MG63 (cell line): Measurements from ENCODE around the gene GPR50. TPM values are rescaled to one million over a fixed set of nuclear protein-coding genes. Genes with fewer than 3 reads are reported as not detected.
A peak's percentile ranks its signal among the peaks of the same experiment; 100 is the strongest.

ENCODE experiments used
- DNase-seq: peaks from one replicate; pipeline ENCODE4 v3.0.0-alpha.2; 2020
- H3K27me3 ChIP-seq: fragments of 250-450 bp; sonication (Bioruptor Pico); 2 replicates; pipeline ENCODE4 v1.5.1; 2020; ENCODE audit warnings: mild to moderate bottlenecking, moderate library complexity
- H3K36me3 ChIP-seq: fragments of 250-450 bp; sonication (Bioruptor Pico); 2 replicates; pipeline ENCODE4 v1.5.1; 2020; ENCODE audit warnings: mild to moderate bottlenecking, moderate library complexity
- H3K4me3 ChIP-seq: fragments of 250-450 bp; sonication (Bioruptor Pico); 2 replicates; pipeline ENCODE4 v1.5.1; 2020; ENCODE audit warnings: mild to moderate bottlenecking, moderate library complexity
- H3K9me3 ChIP-seq: fragments of 250-450 bp; sonication (Bioruptor Pico); 2 replicates; pipeline ENCODE4 v1.5.1; 2020; ENCODE audit warnings: mild to moderate bottlenecking, moderate library complexity
- total RNA-seq: library from RNA; depleted of rRNA; stranded (reverse); fragments of >200 nt; shearing (Covaris generic); gene quantifications from 2 replicates; pipeline ENCODE4 v1.2.3, GENCODE V29; 2014; ENCODE audit warnings: low replicate concordance; rRNA removed

The GPR50 gene
- not detected in 2 replicates for total RNA-seq

- H3K36me3 ChIP-seq = no peaks in the 10 kb centered on the region
- no peaks in the 10 kb centered on the region for H3K9me3 ChIP-seq
- H3K4me3 ChIP-seq = no peak within 1 kb of the TSS
- DNase-seq = no peak
- peaks cover 37% of the 10 kb centered on the region for H3K27me3 ChIP-seq
Measured at GRCh38 chrX:151176231-151176750, at the start of gene GPR50. Gene GPR50, plus strand, starts transcription at chrX:151176584. Its CDS starts 138 bp downstream, at chrX:151176722.

GRCh38 chrX:151132531-151132930 is 43.9 kb upstream of the GPR50 start:
- no peaks in the 10 kb centered on the region for H3K36me3 ChIP-seq

GRCh38 chrX:151151665-151152267 is 24.6 kb upstream of the GPR50 start:
- Histone ChIP-seq H3K27me3 (peaks cover 4% of the 10 kb centered on the region; the same call in 1 of the 2 replicates), H3K9me3 (no peaks in the 10 kb centered on the region), H3K4me3 (no peak overlapping the region), H3K36me3 (no peaks in the 10 kb centered on the region)
- no peak for DNase-seq

More at GRCh38 chrX:151132531-151132930, 43.9 kb upstream of the GPR50 start:
- no peak for DNase-seq
- H3K4me3 ChIP-seq = no peak overlapping the region
- no peaks in the 10 kb centered on the region for H3K9me3 ChIP-seq
- H3K27me3 ChIP-seq = no peaks in the 10 kb centered on the region

GRCh38 chrX:151153086-151153485 is 23.3 kb upstream of the GPR50 start:
- Histone ChIP-seq H3K27me3 (no peaks in the 10 kb centered on the region; the same call in 1 of the 2 replicates), H3K36me3 (no peaks in the 10 kb centered on the region), H3K9me3 (no peaks in the 10 kb centered on the region), H3K4me3 (no peak overlapping the region)
- peak; percentile 48 for DNase-seq

GRCh38 chrX:151153667-151154066 is 22.7 kb upstream of the GPR50 start:
- Histone ChIP-seq H3K36me3 (no peaks in the 10 kb centered on the region), H3K9me3 (no peaks in the 10 kb centered on the region), H3K27me3 (no peaks in the 10 kb centered on the region; the same call in 1 of the 2 replicates), H3K4me3 (no peak overlapping the region)
- DNase-seq = no peak

GRCh38 chrX:151155234-151155633 is 21.1 kb upstream of the GPR50 start:
- Histone ChIP-seq H3K36me3 (no peaks in the 10 kb centered on the region), H3K9me3 (no peaks in the 10 kb centered on the region), H3K27me3 (no peaks in the 10 kb centered on the region), H3K4me3 (no peak overlapping the region)
- DNase-seq = no peak

GRCh38 chrX:151161690-151162089 is 14.7 kb upstream of the GPR50 start:
- no peak overlapping the region for H3K4me3 ChIP-seq
- no peaks in the 10 kb centered on the region for H3K9me3 ChIP-seq
- H3K27me3 ChIP-seq = no peaks in the 10 kb centered on the region
- H3K36me3 ChIP-seq = no peaks in the 10 kb centered on the region
- DNase-seq = no peak

- DNase-seq = no peak
- H3K4me3 ChIP-seq = no peak overlapping the region
Measured at GRCh38 chrX:151167791-151168345, 8.5 kb upstream of the GPR50 start.

GRCh38 chrX:151169783-151170182 is 6.6 kb upstream of the GPR50 start:
- H3K4me3 ChIP-seq = no peak overlapping the region
- no peak for DNase-seq
- no peaks in the 10 kb centered on the region for H3K36me3 ChIP-seq
- peaks cover 3% of the 10 kb centered on the region; the same call in 1 of the 2 replicates for H3K27me3 ChIP-seq
- no peaks in the 10 kb centered on the region for H3K9me3 ChIP-seq

More at GRCh38 chrX:151167791-151168345, 8.5 kb upstream of the GPR50 start:
- Histone ChIP-seq H3K27me3 (no peaks in the 10 kb centered on the region), H3K9me3 (no peaks in the 10 kb centered on the region), H3K36me3 (no peaks in the 10 kb centered on the region)

GRCh38 chrX:151174581-151175282 is 1.7 kb upstream of the GPR50 start:
- no peak for DNase-seq
- Histone ChIP-seq H3K27me3 (peaks cover 35% of the 10 kb centered on the region), H3K36me3 (no peaks in the 10 kb centered on the region), H3K9me3 (no peaks in the 10 kb centered on the region), H3K4me3 (no peak overlapping the region)

- DNase-seq = no peak
- H3K27me3 ChIP-seq = peaks cover 37% of the 10 kb centered on the region
- H3K9me3 ChIP-seq = no peaks in the 10 kb centered on the region
- no peak overlapping the region for H3K4me3 ChIP-seq
- no peaks in the 10 kb centered on the region for H3K36me3 ChIP-seq
Measured at GRCh38 chrX:151175283-151176062, 911 bp upstream of the GPR50 start.

- H3K4me3 ChIP-seq = no peak overlapping the region
- H3K9me3 ChIP-seq = no peaks in the 10 kb centered on the region
- H3K36me3 ChIP-seq = no peaks in the 10 kb centered on the region
- DNase-seq = peak; percentile 31
- H3K27me3 ChIP-seq = peaks cover 41% of the 10 kb centered on the region
Measured at GRCh38 chrX:151177141-151178027, 1.0 kb downstream of the GPR50 start.

- Histone ChIP-seq H3K9me3 (no peaks in the 10 kb centered on the region), H3K4me3 (no peak overlapping the region), H3K27me3 (peaks cover 40% of the 10 kb centered on the region), H3K36me3 (no peaks in the 10 kb centered on the region)
- no peak for DNase-seq
Measured at GRCh38 chrX:151178746-151179145, 2.4 kb downstream of the GPR50 start.

- H3K4me3 ChIP-seq = no peak overlapping the region
- peaks cover 35% of the 10 kb centered on the region for H3K27me3 ChIP-seq
- H3K36me3 ChIP-seq = no peaks in the 10 kb centered on the region
- DNase-seq = no peak
- H3K9me3 ChIP-seq = no peaks in the 10 kb centered on the region
Measured at GRCh38 chrX:151180400-151180799, 4.0 kb downstream of the GPR50 start.

- H3K27me3 ChIP-seq = peaks cover 28% of the 10 kb centered on the region
- H3K36me3 ChIP-seq = no peaks in the 10 kb centered on the region
- no peaks in the 10 kb centered on the region for H3K9me3 ChIP-seq
- DNase-seq = no peak
- no peak overlapping the region for H3K4me3 ChIP-seq
Measured at GRCh38 chrX:151181088-151181487, 4.7 kb downstream of the GPR50 start.

GRCh38 chrX:151183233-151183753 is 6.9 kb downstream of the GPR50 start:
- no peak for DNase-seq
- Histone ChIP-seq H3K27me3 (peaks cover 12% of the 10 kb centered on the region; the same call in 1 of the 2 replicates), H3K36me3 (no peaks in the 10 kb centered on the region), H3K4me3 (no peak overlapping the region), H3K9me3 (no peaks in the 10 kb centered on the region)
